ENCODE measurements around the gene CASK.

Gene CASK

DNA sequence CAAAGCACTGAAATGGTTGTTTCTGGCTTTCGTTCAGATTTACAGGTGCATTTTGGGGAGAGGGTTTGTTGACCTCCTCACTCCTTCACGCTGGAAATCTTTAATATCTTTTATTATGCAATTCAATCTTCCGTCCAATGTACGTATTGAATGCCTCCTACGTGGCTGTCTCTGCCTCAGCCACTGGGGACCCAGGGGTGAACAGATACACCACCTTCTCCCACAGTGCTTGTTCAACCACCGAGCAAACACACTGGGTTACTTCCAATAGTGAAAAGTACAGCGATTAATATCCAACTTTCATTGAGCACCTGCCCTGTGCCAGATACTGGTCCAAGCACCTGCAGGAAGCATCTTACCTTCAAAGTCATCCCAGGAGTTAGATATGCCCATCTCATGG, 424.2 kb downstream of the CASK start:
- no peak for DNase-seq

DNA sequence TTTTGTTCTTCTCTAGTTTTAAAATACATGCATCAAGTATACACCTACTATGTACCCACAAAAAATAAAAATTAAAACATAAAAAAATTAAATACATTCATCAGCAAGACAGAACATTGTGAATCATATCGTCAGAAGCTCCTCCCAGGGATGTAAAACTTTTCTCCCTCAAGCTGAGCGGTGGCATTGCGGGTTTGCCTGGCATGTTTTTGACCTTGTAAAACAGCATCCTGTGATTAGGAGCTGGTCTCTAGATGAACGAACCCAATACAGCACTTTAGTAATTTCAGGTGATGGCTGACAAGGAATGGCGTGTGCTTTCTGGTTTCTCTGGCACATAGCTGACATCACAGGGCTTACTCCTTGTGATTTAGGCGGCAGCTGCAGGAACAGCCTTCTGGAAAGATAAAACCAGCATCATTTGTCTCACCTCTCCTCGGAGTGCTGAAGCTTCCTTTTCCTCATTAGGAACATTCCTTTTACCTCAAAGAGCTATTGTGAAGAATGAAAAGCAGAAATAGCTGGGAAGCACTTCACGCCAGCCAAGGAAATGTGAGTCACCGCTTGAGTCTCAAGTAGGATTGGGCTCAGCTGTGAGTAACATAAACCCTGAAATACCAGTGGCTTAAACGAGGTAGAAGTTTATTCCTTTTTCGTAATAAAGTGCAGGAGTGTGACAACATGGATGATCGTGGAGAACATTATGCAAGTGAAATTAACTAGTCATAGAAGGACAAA, 431.9 kb downstream of the CASK start:
- peak; percentile 75 for DNase-seq

DNA sequence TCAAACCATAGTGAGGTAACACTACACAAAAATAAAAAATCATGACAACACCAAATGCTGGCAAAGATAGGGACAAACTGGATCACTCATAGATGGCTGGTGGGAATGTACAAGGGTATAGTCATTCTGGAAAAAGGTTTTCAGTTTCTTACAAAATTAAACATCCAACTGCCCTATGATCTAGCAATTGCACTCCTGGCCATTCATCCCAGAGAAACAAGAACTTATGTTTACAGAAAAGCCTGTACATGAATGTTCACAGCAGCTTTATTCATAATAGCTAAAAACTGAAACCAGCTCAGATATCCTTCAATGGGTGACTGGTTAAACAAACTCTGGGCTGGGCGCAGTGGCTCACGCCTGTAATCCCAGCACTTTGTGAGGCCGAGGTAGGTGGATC, 432.9 kb downstream of the CASK start:
- DNase-seq, result no peak

DNA sequence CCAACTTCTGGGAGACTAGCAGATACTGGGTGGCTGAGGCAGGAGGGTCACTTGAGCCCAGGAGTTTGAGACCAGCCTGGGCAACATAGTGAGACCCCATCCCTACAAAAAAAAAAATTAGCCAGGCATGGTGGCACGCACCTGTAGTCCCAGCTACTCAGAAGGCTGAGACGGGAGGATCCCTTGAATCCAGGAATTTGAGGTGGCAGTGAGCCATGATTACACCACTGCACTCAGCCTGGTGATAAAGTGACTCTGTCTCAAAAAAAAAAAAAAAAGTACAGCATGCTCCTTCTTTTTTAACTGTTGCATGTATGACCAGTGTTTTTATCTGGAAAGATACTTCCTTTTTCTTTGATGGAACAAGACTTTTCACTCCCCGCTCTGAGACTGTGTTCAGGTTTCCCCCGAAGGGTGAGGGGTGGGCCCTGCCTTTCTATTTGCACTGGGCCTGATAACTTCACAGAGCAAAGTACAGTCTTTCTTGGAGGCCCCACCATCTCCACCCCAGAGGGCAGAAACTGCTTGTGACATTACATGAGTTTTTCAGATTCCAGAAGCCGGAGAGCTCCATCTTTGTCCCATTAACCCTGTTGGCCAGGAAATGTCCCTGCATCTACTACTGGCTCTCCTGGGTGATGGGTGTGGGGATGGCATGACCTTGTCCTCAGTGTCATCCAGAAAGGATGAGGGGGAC, 441.1 kb downstream of the CASK start:
- DNase-seq, result no peak

DNA sequence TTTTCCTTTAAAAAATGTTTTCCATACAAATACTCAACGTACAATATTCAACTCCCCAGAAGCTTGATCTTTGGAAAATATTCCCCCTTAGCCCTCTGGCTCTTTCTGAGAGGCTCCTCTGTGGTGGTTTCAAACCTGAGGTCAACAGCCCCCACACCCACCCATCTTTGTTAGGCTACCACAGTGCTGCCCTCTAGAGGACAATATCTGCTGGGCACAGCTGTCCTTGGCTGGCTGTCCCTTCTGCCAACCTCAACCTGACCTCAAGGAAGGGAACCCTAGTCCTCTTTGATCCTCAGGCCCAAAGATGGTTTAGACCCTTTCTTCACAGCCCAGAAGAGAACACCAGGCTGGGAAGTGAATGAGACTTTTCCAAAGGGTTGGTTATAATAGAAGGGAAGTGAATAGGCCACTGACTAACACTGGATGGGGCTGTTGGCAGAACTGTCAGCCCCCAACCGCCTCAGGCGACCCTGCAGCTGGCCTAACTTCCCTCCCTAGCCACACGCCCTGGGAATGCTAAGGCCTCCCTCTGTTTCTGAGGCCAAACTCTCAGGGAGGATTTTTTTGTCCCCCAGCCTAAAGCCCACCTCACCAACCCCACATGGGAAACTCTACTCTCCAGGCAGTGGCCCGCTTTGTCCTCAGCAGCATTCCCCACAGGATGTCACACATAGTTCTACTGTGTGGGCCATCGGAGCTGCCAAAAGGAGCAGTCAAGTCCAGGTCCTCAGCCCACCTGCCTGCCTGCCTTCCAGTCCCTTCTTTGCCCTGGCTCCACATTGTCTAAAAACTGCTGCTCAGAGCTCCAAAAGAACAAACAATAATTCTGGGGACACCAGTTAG, 441.9 kb downstream of the CASK start:
- DNase-seq, result no peak

DNA sequence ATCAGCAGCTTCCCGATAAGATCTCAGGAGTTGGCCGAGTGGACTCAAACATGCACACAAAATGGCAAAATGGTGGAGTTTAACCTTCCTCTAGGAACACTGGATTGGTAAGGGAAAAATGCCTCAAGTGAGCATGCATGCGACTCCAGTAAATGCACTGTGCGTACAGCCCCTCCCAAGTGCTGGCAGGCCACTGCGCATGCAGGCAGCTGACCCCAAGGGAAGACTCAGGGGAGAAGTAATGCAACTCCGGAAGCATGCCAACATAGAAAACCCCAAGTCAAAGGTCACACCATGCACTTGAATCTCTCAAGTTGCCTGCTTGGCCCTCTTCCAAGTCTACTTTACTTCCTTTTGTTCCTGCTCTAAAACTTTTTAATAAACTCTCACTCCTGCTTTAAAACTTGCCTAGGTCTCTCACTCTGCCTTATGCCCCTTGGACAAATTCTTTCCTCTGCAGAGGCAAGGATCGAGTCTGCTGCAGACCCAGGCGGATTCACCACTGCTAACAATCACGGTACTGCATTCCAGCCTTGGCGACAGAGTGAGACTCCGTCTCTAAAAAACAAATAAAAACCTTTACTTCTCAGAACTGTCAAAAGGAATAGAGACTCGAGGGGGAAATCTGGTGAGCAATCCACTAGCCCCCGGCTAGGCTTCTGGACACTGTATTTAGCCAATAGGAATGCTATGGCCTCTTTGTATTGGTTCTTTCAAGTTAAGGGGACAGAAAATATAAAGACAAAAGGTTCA, 442.7 kb downstream of the CASK start:
- no peak for DNase-seq

DNA sequence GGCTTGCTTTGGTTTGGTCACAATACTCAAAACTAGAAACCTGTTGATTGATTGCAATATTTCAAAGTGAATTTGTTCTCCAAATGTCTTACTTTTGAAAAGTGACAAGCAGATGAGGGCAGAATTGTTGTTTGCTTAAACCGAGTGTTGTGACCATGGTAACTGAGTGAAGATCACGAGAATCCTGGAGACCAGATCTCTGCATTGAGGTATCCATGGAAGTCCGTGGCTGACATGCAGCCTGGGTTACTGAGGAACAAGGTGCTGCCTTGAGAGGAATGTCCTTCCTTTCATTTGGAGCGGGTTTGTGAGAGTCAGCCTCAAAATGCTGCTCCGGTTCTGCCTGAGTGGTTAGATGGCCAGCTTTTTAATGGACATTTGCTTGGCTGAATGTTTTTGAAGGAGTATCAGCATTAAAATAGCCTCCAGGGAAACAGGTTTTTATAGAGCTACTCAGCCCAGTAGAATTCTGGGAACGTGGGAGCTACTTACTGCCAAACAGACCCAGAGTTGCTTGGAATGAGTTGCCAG, 444.9 kb downstream of the CASK start:
- no peak for DNase-seq

DNA sequence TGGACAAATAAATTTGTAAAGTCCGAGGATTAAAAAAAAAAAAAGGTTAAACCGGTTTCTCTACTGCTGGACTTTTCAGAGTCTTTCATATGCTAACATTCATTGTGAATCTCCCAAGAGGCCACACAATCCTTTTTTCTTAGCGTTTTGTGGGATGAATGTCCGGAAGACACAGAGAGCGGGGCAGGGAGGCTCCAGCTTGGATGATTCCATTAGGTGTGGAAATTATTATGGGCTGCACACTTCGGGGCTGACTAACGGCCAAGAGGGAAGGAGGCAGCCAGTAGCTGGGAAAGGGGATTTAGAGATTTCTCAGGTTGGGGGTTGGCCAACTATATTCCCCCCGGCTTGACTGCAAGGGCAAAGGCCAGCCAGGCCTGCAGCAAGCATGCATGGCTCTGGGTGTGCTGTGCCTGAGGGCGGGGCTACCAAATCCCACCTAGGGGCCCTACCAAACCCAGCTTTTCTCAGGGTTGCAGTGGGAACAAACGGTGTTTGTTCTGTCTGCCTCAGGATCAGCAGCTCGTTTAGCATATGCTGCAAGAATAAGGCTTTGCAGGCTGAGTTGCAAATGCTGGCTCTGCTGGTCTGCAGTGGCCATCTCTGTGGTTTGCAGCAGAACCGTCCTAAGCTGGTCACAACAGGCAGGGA, 447.6 kb downstream of the CASK start:
- no peak for DNase-seq

DNA sequence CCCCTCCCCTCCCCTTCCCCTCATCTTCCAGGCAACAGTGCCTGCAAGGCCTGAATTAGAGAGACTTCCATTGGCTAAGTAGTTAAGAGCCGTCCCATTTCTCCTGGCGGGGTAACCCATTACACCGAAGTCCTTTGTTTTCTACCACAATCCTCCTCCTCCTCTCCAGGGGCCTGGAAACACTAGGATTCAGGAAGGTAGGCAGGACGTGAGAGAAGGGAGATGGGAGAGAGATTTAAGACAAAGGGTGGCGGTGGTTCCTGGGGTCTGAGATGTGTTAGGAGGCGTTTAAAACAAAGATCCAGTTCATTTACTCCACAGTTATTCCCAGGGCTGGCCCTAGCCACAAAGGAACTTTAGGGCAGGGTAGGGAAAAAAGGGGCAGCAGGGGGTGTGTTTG, 448.2 kb downstream of the CASK start:
- DNase-seq, result no peak

DNA sequence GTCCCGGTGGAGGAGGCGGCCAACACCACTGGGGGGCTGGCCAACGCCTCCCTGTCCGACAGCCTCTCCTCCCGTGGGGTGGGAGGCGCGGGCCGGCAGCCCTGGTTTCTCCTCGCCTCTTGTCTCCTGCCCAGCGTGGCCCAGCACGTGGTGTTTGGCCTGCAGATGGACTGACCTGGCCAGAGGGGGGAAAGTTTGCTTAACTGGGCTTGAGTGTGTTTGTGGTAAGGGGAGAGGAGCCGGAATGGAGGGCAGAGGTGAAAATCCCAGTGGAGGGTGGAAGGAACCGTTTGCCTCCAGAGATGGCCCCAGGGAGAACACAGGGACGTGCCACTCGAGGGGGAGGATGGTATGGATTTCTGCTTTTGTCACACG, 448.6 kb downstream of the CASK start:
- DNase-seq, result no peak

DNA sequence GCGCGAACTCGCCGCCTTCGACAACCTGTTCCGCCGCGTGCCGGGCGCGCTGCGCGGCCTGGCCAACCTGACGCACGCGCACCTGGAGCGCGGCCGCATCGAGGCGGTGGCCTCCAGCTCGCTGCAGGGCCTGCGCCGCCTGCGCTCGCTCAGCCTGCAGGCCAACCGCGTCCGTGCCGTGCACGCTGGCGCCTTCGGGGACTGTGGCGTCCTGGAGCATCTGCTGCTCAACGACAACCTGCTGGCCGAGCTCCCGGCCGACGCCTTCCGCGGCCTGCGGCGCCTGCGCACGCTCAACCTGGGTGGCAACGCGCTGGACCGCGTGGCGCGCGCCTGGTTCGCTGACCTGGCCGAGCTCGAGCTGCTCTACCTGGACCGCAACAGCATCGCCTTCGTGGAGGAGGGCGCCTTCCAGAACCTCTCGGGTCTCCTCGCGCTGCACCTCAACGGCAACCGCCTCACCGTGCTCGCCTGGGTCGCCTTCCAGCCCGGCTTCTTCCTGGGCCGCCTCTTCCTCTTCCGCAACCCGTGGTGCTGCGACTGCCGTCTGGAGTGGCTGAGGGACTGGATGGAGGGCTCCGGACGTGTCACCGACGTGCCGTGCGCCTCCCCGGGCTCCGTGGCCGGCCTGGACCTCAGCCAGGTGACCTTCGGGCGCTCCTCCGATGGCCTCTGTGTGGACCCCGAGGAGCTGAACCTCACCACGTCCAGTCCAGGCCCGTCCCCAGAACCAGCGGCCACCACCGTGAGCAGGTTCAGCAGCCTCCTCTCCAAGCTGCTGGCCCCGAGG, 449.2 kb downstream of the CASK start:
- DNase-seq, result no peak

DNA sequence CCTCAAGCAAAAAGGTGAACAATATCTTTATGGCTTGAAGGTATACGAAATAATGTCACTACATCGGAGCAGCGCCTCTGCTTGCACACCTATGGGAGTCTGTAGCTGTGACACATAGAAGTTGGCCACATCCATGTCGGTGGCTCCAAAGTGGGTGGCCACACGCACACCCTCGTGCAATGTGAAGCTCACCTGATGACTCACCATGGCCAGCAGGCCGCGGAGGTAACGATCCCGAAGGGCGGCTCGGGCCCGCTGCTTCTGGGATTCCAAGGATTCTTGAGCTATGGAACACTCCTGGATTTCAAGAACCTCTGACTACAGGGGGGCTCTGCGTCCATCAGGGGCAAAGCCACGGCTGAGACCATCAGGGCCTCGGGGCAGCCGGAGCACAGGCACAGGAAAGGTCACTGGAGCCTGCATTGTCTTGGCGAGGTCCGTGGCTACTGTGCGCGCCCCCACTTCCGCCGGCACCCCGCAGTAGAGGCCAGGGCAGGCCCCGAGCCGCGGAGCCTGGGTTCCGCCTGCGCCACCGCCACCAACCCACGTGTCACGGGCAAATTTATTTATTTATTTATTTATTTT, 451.0 kb downstream of the CASK start:
- peak; percentile 27 for DNase-seq

DNA sequence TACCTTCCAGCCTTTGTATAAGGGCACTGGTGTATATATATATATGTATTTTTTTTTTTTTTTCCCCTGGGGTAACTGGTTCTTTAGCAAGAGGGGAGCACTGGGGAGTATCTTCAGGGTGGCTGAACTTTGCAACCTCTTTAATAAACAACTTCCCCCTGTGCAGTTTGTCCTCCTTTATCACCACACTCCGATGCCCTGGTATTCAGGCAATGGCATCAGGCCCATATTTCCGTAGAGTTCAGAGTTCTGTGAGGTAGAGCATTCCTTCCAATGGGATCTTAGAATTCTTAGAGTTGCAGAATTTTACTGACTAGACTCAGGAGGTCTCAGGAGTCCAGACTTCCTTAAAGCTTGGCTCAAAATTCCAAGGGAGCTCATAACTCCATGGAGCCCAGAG, 451.6 kb downstream of the CASK start:
- DNase-seq, result peak; percentile 24

DNA sequence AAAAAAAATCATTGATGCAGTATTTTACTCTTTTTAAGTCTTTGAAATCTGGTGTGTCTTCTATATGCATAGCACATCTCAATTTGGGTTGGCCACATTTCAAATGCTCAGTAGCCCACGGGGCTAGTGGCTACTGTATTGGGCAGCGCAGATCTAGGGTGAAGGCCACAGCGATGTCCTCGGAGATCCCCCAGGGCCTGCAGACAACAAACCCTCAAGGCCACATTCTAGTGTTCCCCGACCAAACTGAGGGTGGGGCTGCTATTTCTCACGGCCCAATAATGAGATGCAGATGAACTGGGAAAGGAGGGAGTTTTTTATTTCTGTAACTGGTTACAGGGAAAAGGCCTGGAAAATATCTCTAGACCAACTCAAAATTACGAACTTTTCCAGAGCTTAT, 452.6 kb downstream of the CASK start:
- DNase-seq, result no peak

DNA sequence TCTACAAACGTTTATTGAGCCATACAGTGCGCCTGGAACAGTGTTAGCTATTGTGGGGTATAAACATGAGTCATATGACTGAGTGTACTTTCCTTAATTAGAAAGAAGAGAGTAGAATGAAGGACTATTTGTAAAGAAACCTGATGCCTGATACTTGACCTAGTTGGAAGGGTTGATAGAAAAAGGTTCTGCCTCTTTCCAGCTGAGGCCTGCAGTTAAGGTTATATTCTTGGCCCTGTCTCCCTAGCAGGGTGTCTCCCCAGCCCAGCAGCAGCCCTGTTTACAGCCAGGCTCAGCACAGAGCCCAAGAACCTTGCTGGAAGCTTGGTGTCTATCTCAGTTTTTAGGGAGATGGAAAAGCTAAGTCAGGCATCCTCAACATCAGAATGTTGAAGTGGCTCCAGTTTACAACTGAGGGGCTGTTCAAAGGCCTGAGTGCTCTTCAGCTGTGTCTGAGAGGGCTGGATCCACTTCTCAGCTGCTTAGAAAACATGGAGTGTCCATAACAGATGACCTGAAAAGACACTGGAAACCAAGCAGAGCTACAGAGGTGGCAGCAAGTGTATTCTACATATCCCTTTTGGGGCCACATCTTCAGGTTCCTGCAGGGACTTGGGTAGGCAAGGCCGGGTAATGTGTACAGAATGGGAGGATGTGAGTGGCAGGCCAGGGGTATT, 454.6 kb downstream of the CASK start:
- no peak for DNase-seq

Data from kidney glomerular epithelial cell (primary cell).